Breast epithelium (tissue), 4 donors: ENCODE results near the gene ABITRAM. TPM values are rescaled to one million over a fixed set of nuclear protein-coding genes. Genes with fewer than 3 reads are reported as not detected.

Experiments used
- DNase-seq, 2 donors: peaks; one replicate each; pipeline ENCODE4 v3.0.0-alpha.2; 2019; ENCODE audit warnings: low spot score in 2 of 2
- H3K27ac ChIP-seq, 2 donors: fragments of 200-600 bp; sonication (generic) in 1 of 2; one replicate each; pipeline ENCODE4 v1.5.1; 2016 to 2019; ENCODE audit warnings: mild to moderate bottlenecking in 1 of 2
- H3K27me3 ChIP-seq, 2 donors: fragments of 200-600 bp; sonication (generic) in 1 of 2; one replicate each; pipeline versions ENCODE4 v1.5.1 to v1.6.0; 2017 to 2019; ENCODE audit warnings: control low read depth in 1 of 2, mild to moderate bottlenecking in 1 of 2
- H3K36me3 ChIP-seq: fragments of 200-600 bp; one replicate; pipeline ENCODE4 v1.5.1; 2019
- H3K4me1 ChIP-seq, 2 donors: fragments of 200-600 bp; sonication (generic); one replicate each; pipeline ENCODE4 v1.5.1; 2016 to 2019; ENCODE audit warnings: control low read depth in 1 of 2
- H3K4me3 ChIP-seq, 3 donors: fragments of 200-600 bp; sonication (generic); 1 replicate in 2 of 3; 2 replicates in 1 of 3; pipeline ENCODE4 v1.5.1; 2016 to 2019; ENCODE audit warnings: mild to moderate bottlenecking in 3 of 3, moderate library complexity in 2 of 3
- H3K9me3 ChIP-seq, 2 donors: fragments of 200-600 bp; sonication (generic) in 1 of 2; one replicate each; pipeline ENCODE4 v1.5.1; 2016 to 2019; ENCODE audit warnings: control low read depth in 1 of 2
- POLR2A ChIP-seq: fragments of 450-650 bp; IDR thresholded peaks from one replicate; pipeline ENCODE4 v1.6.1; 2016; ENCODE audit warnings: antibody characterized with exemption, mild to moderate bottlenecking, moderate library complexity
- POLR2AphosphoS5 ChIP-seq, 3 donors: sonication (generic); formaldehyde crosslinking; IDR thresholded peaks; one replicate each; pipeline ENCODE4 v1.6.1; 2017; ENCODE audit warnings: antibody characterized with exemption in 3 of 3
- intact Hi-C: fragments of 100-400 bp; cut with DNase I; formaldehyde crosslinking; loops from one replicate; pipeline ENCODE4 v1.15.1; 2023; ENCODE audit warnings: low total_unique reads
- total RNA-seq, 3 donors: library from RNA; depleted of rRNA; stranded (reverse); fragments of >200 nt; gene quantifications; one replicate each; pipeline ENCODE4 v1.1.0, GENCODE V29; 2016
- TF ChIP-seq, protein P1 (sequence below), 3 donors: fragments of 450-650 bp; IDR thresholded peaks; one replicate each; pipeline ENCODE4 v1.5.1; 2016 to 2017; ENCODE audit warnings: antibody characterized with exemption in 3 of 3, mild to moderate bottlenecking in 3 of 3, moderate library complexity in 3 of 3

The ABITRAM gene
- total RNA-seq, 3 donors from 2014 or later, result 9.1 to 13.9 (median 9.5) TPM

DNA sequence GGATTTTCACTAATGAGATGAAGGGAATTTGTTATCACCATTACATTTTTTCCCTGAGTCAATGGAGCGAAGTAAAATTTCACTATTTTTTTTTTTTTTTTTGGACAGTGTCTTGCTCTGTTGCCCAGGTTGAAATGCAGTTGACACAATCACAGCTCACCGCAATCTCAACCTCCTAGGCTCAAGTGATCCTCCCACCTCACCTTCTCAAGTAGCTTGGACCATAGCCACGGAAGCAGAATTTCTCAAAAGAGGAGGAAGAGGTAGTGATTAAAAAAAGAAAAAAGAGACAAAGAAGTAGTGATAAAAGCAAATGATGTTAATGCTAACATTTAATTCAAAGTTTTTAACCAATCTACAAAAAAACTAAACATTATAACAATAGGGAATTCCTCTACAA is 30.0 kb upstream of the ABITRAM start:
- no peaks in the 10 kb centered on the region for H3K9me3 ChIP-seq
- H3K4me1 ChIP-seq, result no peaks in the 10 kb centered on the region
- no peak overlapping the region for H3K4me3 ChIP-seq
- no peak overlapping the region for H3K27ac ChIP-seq
- intact Hi-C loops, result no loop called here
- peaks cover 4% of the 10 kb centered on the region for H3K36me3 ChIP-seq
- DNase-seq, result no peak
- no peaks in the 10 kb centered on the region for H3K27me3 ChIP-seq
- TF ChIP-seq, protein P1, sequence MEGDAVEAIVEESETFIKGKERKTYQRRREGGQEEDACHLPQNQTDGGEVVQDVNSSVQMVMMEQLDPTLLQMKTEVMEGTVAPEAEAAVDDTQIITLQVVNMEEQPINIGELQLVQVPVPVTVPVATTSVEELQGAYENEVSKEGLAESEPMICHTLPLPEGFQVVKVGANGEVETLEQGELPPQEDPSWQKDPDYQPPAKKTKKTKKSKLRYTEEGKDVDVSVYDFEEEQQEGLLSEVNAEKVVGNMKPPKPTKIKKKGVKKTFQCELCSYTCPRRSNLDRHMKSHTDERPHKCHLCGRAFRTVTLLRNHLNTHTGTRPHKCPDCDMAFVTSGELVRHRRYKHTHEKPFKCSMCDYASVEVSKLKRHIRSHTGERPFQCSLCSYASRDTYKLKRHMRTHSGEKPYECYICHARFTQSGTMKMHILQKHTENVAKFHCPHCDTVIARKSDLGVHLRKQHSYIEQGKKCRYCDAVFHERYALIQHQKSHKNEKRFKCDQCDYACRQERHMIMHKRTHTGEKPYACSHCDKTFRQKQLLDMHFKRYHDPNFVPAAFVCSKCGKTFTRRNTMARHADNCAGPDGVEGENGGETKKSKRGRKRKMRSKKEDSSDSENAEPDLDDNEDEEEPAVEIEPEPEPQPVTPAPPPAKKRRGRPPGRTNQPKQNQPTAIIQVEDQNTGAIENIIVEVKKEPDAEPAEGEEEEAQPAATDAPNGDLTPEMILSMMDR (IDR thresholded peaks at IDR 0.05), result no peak
- TF ChIP-seq POLR2A, result no peak
- TF ChIP-seq POLR2AphosphoS5 (IDR thresholded peaks at IDR 0.05), result no peak

DNA sequence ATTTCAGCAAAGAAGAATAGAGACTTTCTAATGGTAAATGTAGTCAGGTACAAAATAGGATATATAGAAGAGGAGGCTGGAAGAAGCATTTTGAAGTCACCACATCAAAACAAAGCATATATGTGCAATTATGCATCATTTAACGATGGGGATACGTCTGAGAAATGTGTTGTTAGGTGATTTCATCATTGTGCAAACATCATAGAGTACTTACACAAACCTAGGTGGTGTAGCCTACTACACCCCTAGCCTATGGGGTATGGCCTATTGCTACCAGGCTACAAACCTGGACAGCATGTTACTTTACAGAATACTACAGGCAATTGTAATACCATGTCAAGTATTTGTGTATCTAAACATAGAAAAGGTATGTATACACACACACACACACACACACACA is 28.7 kb upstream of the ABITRAM start:
- no peak overlapping the region for H3K27ac ChIP-seq
- intact Hi-C loops, result no loop called here
- TF ChIP-seq POLR2A (no peak), POLR2AphosphoS5 (IDR thresholded peaks at IDR 0.05) (no peak)
- TF ChIP-seq, protein P1 (IDR thresholded peaks at IDR 0.05), result no peak
- no peaks in the 10 kb centered on the region for H3K4me1 ChIP-seq
- H3K36me3 ChIP-seq, result peaks cover 4% of the 10 kb centered on the region
- no peaks in the 10 kb centered on the region for H3K27me3 ChIP-seq
- DNase-seq, result no peak
- H3K9me3 ChIP-seq, result no peaks in the 10 kb centered on the region
- no peak overlapping the region for H3K4me3 ChIP-seq

DNA sequence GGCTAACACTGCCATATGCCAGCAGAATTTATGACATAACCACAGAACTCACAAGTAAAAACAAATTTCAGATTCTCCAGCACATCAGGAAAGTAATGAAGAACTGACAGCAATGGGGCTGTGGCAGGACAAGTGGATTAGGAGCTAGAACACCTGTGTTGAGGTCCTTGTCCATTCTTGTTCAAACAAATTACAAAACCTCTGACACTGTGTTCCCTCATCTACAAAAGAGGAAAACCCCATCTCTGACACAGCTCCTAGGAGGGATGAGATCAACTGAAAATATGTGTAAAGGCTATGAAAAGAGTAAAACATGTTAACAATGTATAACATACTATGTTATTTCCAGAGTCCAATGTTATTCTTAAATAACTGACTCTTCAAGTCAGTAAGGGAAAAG is 23.8 kb upstream of the ABITRAM start:
- no peaks in the 10 kb centered on the region for H3K27me3 ChIP-seq
- intact Hi-C loops, result no loop called here
- H3K27ac ChIP-seq, result no peak overlapping the region
- no peaks in the 10 kb centered on the region for H3K9me3 ChIP-seq
- H3K36me3 ChIP-seq, result peaks cover 4% of the 10 kb centered on the region
- H3K4me3 ChIP-seq, result no peak overlapping the region
- DNase-seq, result no peak
- TF ChIP-seq, protein P1 (IDR thresholded peaks at IDR 0.05), result no peak
- no peak for TF ChIP-seq POLR2A
- no peak for TF ChIP-seq POLR2AphosphoS5 (IDR thresholded peaks at IDR 0.05)
- no peaks in the 10 kb centered on the region for H3K4me1 ChIP-seq

DNA sequence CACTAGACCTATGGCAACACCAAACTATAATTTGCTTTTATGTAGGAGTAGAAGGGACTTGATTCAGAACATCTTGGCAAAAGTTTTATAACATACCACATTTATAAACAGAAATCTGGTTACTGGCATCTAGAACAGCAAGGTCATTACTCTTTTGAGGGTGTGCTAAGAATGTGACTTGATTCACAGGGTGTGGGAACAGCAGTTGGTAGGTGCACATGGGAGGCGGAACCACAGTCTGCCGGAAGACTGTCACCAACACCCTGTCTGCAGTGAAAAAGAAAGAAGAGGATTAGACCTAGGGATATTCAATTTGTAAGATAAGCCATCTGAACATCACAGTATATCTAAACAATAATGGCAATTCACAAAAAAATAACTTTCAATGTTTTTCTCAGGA is 23.3 kb upstream of the ABITRAM start:
- intact Hi-C loops, result no loop called here
- Histone ChIP-seq H3K27me3 (no peaks in the 10 kb centered on the region), H3K4me3 (no peak overlapping the region), H3K36me3 (peaks cover 4% of the 10 kb centered on the region), H3K27ac (no peak overlapping the region), H3K9me3 (no peaks in the 10 kb centered on the region), H3K4me1 (no peaks in the 10 kb centered on the region)
- TF ChIP-seq POLR2A (no peak), POLR2AphosphoS5 (IDR thresholded peaks at IDR 0.05) (no peak)
- TF ChIP-seq, protein P1 (IDR thresholded peaks at IDR 0.05), result no peak
- no peak for DNase-seq

DNA sequence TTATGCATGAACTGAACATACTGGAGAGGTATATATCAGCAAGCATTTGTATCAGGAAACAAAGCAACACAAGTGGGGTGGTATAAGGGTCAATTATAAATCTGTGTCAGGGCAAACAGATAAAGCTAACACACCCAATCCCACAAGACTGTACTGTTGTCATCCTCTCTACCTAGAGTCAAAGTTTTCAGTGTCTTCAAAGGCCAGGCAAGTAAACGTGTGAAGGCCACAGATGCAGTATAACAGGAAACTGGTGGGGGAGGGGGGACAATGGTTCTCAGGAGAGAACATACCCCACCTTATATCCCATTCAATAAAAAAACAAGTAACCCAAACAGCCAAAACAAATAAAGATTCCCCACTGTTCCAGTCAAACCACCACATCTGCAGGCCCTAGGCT is 22.4 kb upstream of the ABITRAM start:
- Histone ChIP-seq H3K27ac (no peak overlapping the region), H3K27me3 (no peaks in the 10 kb centered on the region), H3K36me3 (peaks cover 4% of the 10 kb centered on the region), H3K4me3 (no peak overlapping the region), H3K9me3 (no peaks in the 10 kb centered on the region), H3K4me1 (no peaks in the 10 kb centered on the region)
- TF ChIP-seq POLR2A (no peak), POLR2AphosphoS5 (IDR thresholded peaks at IDR 0.05) (no peak)
- TF ChIP-seq, protein P1 (IDR thresholded peaks at IDR 0.05), result no peak
- no peak for DNase-seq
- intact Hi-C loops, result no loop called here
